IPS-18a (cell line): Measurements from ENCODE around the gene GRK6.
A peak's percentile ranks its signal among the peaks of the same experiment; 100 is the strongest.

Experiments used
- H3K27ac ChIP-seq: one replicate; pipeline ENCODE4 v1.5.1; 2013; ENCODE audit warnings: low read length
- H3K27me3 ChIP-seq: one replicate; pipeline ENCODE4 v1.6.1; 2013; ENCODE audit warnings: mild to moderate bottlenecking, low read length; ENCODE audit not compliant: control insufficient read depth, insufficient read depth
- H3K36me3 ChIP-seq: one replicate; pipeline ENCODE4 v1.6.1; 2013; ENCODE audit warnings: low read depth, low read length; ENCODE audit not compliant: control insufficient read depth
- H3K4me1 ChIP-seq: one replicate; pipeline ENCODE4 v1.6.1; 2013; ENCODE audit warnings: low read depth, low read length; ENCODE audit not compliant: control insufficient read depth
- H3K4me3 ChIP-seq: one replicate; pipeline ENCODE4 v1.5.1; 2013; ENCODE audit warnings: low read length
- H3K9ac ChIP-seq: one replicate; pipeline ENCODE4 v1.6.1; 2013; ENCODE audit warnings: mild to moderate bottlenecking, low read length, moderate library complexity
- H3K9me3 ChIP-seq: one replicate; pipeline ENCODE4 v1.6.1; 2013; ENCODE audit warnings: low read depth, low read length; ENCODE audit not compliant: control insufficient read depth

The GRK6 gene

DNA sequence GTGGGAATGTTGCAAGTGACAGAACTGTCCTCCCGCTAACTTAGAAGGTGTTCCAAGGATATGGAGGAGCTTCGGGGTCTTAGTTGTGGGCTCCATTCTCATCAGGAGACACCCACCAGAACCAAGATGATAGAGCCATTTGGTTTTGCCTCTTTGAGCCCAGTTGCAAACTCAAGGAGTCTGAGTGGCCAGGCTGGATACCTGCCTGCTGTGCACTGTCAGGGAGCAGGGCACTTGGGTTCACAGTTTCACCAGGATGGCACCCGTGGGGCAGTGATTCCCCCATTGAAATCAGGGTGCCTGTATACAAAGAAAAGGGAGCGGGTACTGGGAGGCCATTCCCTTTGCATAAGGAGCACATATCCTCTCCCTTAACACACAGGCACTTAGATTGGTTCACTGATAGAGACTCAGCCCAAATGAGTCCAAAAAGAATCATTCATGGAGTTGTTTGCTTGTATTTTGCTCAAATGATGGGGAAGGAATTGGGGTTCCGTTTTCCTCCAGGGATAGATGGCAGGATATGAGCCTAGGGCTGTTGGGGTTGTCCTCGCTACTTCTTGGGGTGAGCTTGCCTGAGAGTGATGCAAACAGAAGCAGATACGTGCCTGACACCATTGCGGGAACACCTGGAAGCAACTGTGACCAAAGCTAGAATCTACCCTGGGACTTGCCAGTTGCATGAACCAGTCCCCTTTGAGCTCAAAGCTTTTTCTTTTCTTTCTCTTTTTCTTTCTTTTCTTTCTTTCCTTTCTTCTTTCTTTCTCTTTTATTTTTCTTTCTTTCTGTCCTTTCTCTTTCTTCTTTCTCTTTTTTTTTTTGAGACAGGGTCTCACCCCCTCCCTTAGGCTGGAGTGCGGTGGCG, 18.8 kb downstream of the GRK6 start:
- Histone ChIP-seq H3K4me3 (no peak overlapping the region), H3K36me3 (no peaks in the 10 kb centered on the region), H3K27ac (no peak overlapping the region), H3K9ac (peak overlapping the region; percentile 58), H3K9me3 (no peaks in the 10 kb centered on the region), H3K4me1 (peaks cover 14% of the 10 kb centered on the region), H3K27me3 (peaks cover 26% of the 10 kb centered on the region)

DNA sequence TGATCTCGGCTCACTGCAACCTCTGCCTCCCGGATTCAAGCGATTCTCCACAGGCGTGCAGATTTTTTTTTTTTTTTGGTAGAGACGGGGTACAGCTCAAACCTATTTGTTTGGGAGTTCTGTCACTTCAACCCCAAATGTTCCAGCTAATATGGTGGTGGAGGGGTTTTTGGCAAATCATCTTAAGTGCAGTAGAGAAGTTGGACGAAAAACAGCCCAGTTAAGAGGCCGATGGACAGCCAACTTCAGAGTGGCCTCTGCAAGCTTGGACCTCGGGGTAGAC, 19.4 kb downstream of the GRK6 start:
- Histone ChIP-seq H3K36me3 (no peaks in the 10 kb centered on the region), H3K9ac (peak overlapping the region; percentile 58), H3K9me3 (no peaks in the 10 kb centered on the region), H3K4me1 (peaks cover 14% of the 10 kb centered on the region), H3K4me3 (peak overlapping the region; percentile 62), H3K27me3 (peaks cover 26% of the 10 kb centered on the region), H3K27ac (no peak overlapping the region)

DNA sequence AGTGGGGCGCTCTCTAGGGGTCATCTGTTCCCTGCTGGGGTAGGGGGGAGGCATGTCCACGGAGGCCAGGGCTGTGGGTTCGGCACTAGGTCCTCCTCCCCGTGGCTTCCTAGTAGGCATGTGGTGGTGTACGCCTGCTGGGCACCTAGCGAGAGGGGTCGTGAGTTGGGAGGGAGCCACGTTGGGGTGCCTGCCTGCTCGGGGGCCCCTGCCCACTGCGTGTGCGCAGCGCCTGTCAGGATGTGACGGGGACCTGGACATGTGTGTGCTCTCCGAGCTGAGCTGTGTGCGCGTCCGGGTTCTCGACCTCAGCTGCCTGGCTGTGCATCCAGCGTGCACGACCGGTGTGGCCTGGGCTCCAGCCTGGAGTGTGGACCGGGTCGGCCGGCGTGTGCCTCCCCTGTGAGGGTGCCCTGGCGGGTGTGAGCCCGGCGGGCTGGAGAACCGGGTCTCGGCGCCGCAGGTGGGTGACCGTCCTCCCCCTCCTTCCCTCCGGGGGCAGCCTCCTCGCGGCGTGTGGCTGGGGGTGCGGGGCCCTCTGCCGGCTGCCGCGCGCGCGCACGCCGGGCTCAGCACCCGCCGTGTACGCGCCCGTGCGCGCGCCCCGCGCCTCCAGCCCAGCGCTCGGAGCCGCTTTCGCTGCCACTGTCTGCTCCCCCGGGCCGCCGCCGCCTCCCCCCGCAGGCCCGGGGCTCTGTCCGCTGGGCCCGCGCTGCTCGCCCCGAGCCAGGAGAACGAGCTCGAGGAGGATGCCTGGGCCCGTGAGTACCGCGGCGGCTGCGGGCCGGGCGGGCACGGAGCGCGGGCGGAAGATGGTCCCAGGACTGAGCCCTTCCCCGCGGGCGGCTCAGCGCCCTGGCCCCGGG, 20.0 kb downstream of the GRK6 start, which contains the start of gene PRR7:
Gene PRR7 (plus strand): TSS at position 615 of the 866 bp plus-strand sequence. CDS start 8,254 bp downstream, outside the sequence.
- no peak within 1 kb of the TSS for H3K27ac ChIP-seq
- H3K4me1 ChIP-seq: peaks cover 14% of the 10 kb centered on the region
- H3K27me3 ChIP-seq: peaks cover 26% of the 10 kb centered on the region
- no peaks in the 10 kb centered on the region for H3K9me3 ChIP-seq
- peak within 1 kb of the TSS; percentile 69 for H3K9ac ChIP-seq
- H3K36me3 ChIP-seq: no peaks in the 10 kb centered on the region
- peak within 1 kb of the TSS; percentile 62 for H3K4me3 ChIP-seq

DNA sequence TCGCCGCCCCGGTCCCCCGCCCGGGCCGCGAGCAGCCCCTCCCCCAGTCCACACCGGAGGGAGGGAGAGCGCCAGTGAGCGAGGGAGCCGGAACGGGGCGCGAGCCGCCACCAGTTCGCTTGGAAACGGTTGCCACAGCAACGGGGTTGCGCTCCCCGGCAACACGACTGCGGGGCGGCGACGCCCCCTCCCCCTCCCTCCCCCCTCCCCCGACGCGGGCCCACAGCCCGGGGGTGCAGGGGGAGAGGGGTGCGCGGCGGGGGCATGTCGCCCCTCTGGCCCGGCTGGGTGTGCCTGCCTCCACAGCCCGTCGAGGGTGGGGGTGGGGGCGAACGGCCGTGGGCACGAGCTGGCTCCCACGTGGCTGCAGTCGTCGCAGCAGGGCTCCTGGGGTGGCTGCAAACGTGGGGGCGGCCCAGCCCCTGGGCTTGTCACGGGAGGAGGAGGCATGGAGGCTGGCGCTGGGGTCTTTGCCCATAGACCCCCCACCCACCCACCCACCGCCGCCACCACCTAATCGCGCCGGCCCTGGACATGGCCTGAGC, 20.7 kb downstream of the GRK6 start:
- no peak overlapping the region for H3K27ac ChIP-seq
- no peaks in the 10 kb centered on the region for H3K9me3 ChIP-seq
- peaks cover 14% of the 10 kb centered on the region for H3K4me1 ChIP-seq
- no peaks in the 10 kb centered on the region for H3K36me3 ChIP-seq
- H3K27me3 ChIP-seq: peaks cover 31% of the 10 kb centered on the region
- H3K9ac ChIP-seq: peak overlapping the region; percentile 69
- peak overlapping the region; percentile 62 for H3K4me3 ChIP-seq

DNA sequence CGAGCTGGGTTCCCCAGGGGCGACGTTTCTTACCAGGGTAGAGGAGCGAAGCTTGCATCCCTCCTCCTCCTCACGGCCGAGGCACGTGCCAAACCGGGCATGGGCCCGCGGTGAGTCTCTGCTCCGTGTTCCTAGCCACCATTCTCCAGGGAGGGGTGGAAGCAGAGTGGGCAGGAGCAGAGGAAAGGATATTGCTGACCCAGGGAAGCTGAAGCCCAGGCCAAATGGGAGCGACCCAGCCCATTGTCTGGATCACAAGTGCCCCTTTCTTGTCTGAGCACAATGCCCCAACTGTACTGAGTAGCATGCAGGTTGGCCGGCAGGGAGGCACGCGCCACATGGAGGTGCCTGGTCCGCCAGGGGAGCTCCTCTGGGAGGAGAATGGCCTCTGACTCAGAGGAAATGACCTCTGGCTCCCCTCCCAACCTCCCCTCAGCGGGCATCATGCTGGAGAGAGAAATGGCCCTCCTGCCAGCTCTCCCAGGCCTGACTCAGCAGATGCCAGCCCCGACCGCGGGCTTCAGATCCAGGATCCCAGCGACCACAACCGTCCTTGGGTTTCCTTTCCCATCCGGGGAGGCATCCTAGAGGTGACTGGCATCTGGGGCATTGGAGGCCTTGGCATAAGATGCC, 21.3 kb downstream of the GRK6 start:
- H3K27ac ChIP-seq: no peak overlapping the region
- no peaks in the 10 kb centered on the region for H3K36me3 ChIP-seq
- peaks cover 31% of the 10 kb centered on the region for H3K27me3 ChIP-seq
- peak overlapping the region; percentile 69 for H3K9ac ChIP-seq
- peaks cover 14% of the 10 kb centered on the region for H3K4me1 ChIP-seq
- H3K4me3 ChIP-seq: peak overlapping the region; percentile 56
- H3K9me3 ChIP-seq: no peaks in the 10 kb centered on the region

DNA sequence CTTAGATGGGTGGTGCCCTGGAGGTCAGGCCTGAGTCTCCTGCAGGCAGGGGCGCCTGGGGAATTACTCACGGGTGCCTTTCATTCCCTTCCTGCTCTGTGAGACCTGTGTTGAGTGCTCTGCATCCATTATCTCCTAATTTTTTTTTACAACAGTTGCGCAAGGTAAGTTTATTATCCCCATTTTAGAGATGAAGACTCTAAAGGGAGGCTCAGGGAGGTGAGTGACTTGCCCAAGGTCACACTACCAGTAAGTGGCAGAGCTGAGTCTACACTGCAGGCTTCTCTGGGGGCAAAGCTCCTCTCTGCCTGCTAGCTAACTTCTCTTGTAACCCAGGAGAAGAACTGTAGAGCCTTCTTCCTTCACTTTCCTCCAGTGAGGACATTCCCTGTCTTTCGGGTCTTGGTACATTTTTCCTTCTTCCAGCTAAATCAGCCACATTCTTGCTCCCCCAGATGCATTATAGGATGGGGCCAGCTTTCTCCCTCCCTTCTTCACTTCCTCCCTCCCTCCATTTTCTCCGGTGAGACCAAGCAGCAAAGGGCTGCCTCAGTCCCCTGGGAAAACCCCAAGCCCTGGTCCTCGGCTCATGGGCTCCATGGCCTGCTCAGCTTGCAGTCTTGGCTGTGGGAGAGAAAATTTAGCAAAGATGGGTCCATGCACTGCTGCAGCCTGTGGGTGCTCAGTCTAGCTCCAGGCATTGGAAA, 21.9 kb downstream of the GRK6 start:
- peaks cover 14% of the 10 kb centered on the region for H3K4me1 ChIP-seq
- H3K9me3 ChIP-seq: no peaks in the 10 kb centered on the region
- H3K4me3 ChIP-seq: peak overlapping the region; percentile 56
- H3K9ac ChIP-seq: peak overlapping the region; percentile 69
- no peaks in the 10 kb centered on the region for H3K36me3 ChIP-seq
- no peak overlapping the region for H3K27ac ChIP-seq
- peaks cover 34% of the 10 kb centered on the region for H3K27me3 ChIP-seq

DNA sequence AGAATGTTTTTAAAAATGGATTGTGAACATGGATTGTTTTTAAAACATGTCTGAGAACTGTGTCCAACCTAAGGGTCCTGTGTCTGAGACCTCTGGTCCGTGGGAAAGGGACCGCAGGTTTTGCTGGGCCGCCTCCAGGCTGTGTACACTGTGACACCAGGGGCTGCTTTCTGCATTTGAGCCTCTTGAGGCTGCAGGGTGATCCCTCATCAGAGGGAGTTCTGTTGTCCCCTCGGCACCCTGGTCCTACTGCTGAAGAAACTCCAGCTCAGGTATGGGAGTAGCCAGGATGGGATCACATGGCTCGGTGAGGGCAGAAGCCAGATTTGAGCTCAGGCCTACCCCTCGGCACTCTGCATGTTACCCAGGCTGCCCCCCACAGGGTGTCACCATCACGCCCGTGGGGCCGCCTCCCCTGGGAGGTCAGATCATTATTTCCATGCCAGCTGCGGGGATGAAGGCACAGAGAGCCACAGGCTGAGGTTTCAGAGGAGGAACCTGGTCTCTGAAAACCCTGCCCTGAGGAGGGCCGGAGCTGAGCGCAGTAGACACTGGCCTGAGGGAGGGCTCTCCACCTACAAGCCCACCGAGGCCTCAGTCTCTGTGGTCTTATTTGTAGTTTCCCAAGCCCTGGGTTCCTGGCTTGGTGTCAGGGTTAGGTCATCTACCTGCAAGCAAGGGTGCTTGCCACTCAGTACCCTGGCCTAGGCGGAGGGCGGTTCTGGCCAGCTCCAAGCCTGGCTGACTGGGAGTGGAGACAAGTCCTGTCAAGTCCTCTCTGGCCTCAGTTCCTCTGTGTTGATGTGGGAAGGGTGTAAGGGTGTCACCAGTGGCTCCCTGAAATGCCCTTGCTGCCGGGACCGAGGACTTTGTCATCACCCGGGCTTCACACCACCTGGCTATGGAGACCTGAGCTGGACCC, 22.9 kb downstream of the GRK6 start:
- Histone ChIP-seq H3K36me3 (no peaks in the 10 kb centered on the region), H3K27ac (no peak overlapping the region), H3K9ac (no peak overlapping the region), H3K4me3 (no peak overlapping the region), H3K9me3 (no peaks in the 10 kb centered on the region), H3K27me3 (peaks cover 41% of the 10 kb centered on the region), H3K4me1 (peaks cover 14% of the 10 kb centered on the region)

DNA sequence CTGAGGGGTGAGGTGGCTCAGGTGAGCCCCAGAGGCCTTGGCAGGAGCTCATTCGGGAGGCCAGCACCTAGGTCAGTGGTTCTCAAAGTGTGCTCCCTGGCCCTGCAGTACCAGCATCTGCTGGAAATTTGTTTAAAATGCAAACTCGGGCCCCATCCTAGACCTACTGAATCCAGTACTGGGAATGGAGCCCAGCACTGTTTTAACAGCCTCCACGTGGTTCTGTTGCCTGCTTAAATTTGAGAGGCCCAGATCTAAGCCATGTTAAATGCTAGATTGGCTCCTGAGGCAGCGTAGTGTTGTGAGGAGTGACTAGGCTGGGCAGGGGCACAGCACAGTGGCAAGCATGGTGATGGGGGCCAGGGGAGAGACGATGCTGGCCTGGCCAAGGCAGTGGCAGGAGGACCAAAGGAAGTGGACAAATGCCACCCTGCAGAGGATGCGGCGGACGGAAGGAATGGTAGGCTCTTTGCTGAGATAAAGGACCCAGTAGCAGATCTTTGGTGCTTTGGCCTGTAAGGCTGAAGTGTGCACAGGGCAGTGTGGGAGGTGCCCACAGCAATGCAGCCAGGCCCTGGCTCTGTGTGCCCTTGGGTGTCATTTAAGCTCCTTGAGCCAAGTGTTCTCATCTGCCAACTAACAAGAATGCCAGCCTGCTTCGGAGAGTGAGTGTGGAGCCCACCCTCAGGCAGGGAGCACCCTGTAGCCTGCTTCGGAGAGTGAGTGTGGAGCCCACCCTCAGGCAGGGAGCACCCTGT, 24.4 kb downstream of the GRK6 start:
- peaks cover 7% of the 10 kb centered on the region for H3K4me1 ChIP-seq
- H3K9ac ChIP-seq: no peak overlapping the region
- H3K4me3 ChIP-seq: no peak overlapping the region
- no peak overlapping the region for H3K27ac ChIP-seq
- no peaks in the 10 kb centered on the region for H3K36me3 ChIP-seq
- no peaks in the 10 kb centered on the region for H3K9me3 ChIP-seq
- H3K27me3 ChIP-seq: peaks cover 30% of the 10 kb centered on the region

DNA sequence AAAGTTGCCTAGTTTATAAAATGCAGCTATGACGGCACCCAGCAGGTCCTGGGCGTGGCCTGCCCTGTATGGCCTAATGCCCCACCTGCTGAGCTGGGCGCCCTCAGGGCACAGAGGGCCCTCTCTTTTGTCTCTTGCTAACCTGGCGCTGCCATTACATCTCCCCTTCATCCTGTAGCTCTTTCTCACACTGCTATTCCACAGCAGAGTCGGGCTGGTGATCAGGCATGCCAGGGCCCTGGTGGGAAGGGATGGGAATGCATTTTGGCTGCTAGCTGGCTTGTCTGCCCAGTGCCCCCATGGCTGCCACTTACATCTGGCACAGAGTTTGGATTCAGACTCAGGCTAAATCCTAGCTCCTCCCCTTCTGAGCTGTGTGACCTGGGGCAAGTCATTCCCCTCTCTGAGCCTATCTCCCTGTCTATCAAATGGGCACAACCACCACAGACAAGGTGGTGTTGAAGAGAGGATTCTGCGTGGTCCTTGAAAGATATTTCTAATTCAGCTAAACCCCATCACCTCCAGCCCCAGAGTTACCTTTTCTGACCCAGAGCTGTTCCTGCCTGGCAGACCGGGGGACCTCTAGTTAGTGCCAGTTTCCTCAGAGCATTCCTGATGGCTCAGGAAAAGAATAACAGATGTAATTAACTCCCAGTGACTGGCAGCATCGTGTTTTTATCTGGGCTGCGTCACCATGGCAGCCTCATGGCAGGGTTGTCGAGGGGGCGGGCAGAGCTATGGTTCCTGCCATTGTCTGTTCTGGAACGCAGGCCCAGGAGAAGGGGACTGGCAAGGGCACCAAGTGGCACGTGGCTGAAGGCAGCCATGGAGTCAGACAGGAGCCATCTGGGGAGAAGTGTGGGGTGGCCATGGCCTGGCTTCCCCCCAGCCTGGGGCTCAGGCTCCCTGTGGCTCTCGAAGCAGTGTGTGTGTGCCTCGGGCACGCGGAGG, 26.5 kb downstream of the GRK6 start:
- Histone ChIP-seq H3K27me3 (peaks cover 25% of the 10 kb centered on the region), H3K27ac (no peak overlapping the region), H3K4me1 (peaks cover 12% of the 10 kb centered on the region), H3K9me3 (no peaks in the 10 kb centered on the region), H3K36me3 (peaks cover 9% of the 10 kb centered on the region), H3K4me3 (no peak overlapping the region), H3K9ac (no peak overlapping the region)
